GM18870 (cell line): ENCODE measurements around the gene KDM8.

Experiments used
- ATAC-seq: cut with Tn5 transposase; IDR thresholded peaks from one replicate; pipeline ENCODE4 v1.9.1; 2021; ENCODE audit warnings: moderate library complexity; ENCODE audit not compliant: unreplicated experiment

The KDM8 gene

DNA sequence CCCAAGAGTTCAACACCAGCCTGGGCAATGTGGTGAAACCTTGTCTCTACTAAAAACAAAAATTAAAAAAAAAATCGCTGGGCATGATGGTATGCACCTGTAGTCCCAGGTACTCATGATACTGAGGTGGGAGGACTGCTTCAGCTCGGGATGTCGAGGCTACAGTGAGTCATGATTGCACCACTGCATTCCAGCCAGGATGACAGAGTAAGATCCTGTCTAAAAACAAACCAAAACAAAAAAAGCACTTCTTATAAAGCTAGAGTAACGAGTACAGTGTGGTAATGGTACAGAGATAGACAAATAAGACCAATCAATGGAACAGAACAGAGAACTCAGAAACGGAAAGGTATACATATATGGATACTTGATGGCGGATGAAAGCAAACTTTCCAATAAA is 60.8 kb downstream of the KDM8 start:
- no peak for ATAC-seq

DNA sequence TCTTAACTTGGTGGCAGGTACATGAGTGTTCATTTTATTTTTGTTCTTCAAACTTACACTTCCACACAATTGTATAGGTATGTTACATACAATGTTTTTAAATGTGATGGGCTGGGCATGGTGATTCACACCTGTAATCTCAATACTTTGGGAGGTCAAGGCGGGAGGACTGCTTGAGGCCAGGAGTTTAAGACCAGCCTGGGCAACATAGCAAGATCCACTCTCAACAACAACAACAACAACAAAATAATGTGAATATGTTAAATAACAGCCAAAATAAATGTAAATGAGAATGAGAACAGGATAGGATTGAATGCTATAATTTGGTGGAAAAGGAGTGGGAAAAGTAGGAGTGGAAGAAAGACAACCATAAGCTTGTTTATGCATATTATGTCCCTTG is 62.7 kb downstream of the KDM8 start:
- ATAC-seq: no peak

DNA sequence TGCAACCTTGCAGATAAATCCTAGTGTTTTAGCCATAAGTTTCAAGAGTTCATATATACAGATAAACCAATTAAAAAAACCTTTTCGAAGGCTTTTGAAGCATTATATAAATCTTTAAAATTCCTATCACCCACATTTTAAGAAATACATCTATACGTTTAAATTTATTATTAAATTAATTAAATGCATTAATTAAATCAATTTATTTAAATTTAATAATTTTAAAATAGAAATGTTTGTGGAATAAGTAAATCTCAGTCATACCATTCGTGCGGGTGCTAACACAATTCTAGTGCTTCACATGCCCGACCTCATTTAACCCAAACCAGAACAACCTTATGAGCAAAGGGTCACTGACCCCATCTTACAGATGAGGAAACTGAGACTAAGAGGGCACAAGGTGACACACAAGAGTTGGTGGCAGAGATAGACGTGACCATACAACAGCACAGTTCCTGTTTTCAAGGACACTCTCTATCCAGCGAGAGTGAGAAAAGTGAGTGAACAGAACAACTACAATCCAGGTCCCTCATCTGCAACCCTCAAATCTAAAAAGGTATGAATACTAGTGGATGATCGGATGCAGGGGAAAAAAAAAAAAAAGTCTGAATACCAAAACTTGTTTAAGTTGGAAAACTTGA is 63.8 kb downstream of the KDM8 start:
- ATAC-seq: no peak

DNA sequence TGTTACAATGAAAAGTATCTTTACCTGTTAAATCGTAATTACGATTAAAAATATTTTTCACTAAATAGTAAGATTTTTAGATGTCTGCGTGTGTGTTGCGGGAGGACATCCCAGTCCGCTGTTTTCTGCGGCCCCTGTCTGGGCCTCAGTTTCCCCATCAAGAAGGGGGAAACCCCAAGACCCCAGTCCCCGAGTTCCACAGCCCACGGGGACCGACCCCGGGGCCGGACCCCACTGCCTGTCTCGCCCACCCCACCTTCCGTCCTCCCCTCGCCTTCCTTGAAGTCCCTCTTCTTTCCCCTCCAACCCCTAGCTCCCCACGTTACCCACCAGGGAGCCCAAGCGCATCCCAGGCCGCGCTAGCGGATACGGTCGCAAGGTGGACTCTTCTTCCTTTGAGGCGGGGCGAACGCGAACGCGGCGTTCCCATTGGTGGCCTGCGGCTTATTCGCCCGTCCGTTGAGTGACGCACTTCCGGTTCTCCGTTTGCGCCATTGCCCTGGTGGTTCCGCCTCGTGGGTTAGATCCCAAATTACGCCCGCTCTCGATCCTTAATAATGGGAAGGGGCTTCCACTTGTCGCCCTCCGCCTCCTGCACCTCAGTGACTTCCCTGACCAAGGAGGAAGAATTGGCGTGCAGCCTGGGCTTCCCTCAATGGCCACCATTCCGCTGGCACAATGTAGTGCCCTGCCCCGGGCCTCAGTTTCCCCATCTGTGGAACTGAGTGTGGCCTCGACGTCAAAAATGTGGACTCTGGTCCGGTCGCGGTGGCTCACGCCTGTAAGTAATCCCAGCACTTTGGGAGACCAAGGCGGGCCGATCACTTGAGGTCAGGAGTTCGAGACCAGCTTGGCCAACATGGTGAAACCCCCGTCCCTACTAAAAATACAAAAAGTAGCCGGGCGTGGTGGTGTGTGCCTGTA is 65.3 kb downstream of the KDM8 start, which contains the start of gene NSMCE1:
Gene NSMCE1, minus strand, starts transcription at position 397 of the 924 bp plus-strand sequence. CDS start 11,202 bp downstream, outside the sequence.
- ATAC-seq: peak; percentile 75

DNA sequence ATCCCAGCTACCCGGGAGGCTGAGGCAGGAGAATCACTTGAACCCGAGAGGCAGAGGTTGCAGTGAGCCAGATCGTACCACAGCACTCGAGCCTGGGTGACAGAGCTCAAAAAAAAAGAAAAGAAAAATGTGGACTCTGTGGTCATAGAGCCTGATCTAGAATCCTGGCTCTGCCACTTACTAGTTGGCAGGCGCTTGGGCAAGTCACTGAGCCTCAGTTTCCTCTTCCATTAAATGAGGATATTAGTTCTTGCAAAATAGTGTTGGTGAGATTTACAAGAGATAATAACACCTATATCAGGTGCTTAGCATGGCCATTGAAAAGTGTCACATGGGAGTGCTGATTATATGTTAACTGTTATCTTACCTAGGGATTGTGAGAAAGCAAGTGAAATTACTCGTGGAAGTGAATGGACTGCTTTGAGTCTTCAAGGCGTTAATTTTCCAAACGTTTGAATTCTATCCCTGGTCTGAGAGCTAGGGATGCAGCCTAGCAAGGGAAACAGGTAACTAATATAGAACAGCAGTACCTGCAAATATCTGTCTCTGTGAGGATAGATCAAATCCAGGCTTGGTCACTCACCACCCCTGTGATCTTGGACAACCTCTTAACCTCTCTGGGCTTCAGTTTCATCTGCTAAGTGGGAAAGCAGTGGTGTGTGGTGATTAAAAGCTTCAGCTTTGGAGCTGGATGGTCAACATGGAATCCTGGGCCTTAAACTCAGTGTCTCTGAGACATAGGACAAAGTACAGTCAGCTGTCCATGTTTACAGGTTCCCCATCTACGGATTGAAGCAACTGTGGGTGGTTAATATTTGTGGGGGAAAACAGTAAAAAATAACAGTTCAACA is 66.2 kb downstream of the KDM8 start:
- no peak for ATAC-seq

DNA sequence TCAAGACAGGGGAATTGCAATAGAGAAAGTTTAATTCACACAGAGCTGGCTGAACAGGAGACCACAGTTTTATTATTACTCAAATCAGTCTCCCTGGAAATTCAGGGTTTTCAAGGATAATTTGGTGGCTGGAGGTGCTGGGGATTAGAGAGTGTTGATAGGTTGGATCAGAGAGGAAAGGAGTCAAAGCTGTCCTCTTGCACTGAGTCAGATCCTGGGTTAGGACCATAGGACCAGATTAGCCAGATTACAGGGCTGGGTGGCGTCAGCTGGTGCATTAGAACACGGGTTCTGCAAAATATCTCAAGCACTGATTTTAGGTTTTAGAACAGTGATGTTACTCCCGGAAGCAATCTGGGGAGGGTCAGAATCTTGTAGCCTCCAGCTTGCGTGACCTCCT is 67.0 kb downstream of the KDM8 start:
- ATAC-seq: no peak
